HG03139 (cell line): ENCODE data around the gene EPN3.

Experiments used
- ATAC-seq: cut with Tn5 transposase; IDR thresholded peaks from one replicate; pipeline ENCODE4 v1.9.1; 2021; ENCODE audit not compliant: unreplicated experiment

The EPN3 gene

GRCh38 chr17:50565402-50566350, 33.1 kb downstream of the EPN3 start:
- no peak for ATAC-seq

- ATAC-seq = no peak
Observed at GRCh38 chr17:50566886-50567285, 34.4 kb downstream of the EPN3 start.

GRCh38 chr17:50568659-50569058, 36.1 kb downstream of the EPN3 start:
- no peak for ATAC-seq

- ATAC-seq = no peak
Observed at GRCh38 chr17:50569592-50569991, 37.1 kb downstream of the EPN3 start.

GRCh38 chr17:50570032-50570431, 37.5 kb downstream of the EPN3 start:
- ATAC-seq = no peak

- no peak for ATAC-seq
Observed at GRCh38 chr17:50570528-50570927, 38.0 kb downstream of the EPN3 start.

- ATAC-seq = no peak
Observed at GRCh38 chr17:50571681-50572080, 39.1 kb downstream of the EPN3 start.

GRCh38 chr17:50572541-50572940, 40.0 kb downstream of the EPN3 start:
- ATAC-seq = no peak

- no peak for ATAC-seq
Observed at GRCh38 chr17:50573866-50574611, 41.5 kb downstream of the EPN3 start.

- ATAC-seq = no peak
Observed at GRCh38 chr17:50575581-50576210, 43.2 kb downstream of the EPN3 start.

- no peak for ATAC-seq
Observed at GRCh38 chr17:50576864-50577263, 44.3 kb downstream of the EPN3 start.

- ATAC-seq = no peak
Observed at GRCh38 chr17:50577451-50577954, 45.0 kb downstream of the EPN3 start.

GRCh38 chr17:50578173-50578572, 45.6 kb downstream of the EPN3 start:
- ATAC-seq = no peak

GRCh38 chr17:50579399-50579798, 46.9 kb downstream of the EPN3 start:
- no peak for ATAC-seq

GRCh38 chr17:50580646-50581045, 48.1 kb downstream of the EPN3 start:
- ATAC-seq = no peak

- no peak for ATAC-seq
Observed at GRCh38 chr17:50581316-50581715, 48.8 kb downstream of the EPN3 start.

GRCh38 chr17:50582741-50583140, 50.2 kb downstream of the EPN3 start:
- ATAC-seq = no peak

- ATAC-seq = no peak
Observed at GRCh38 chr17:50583641-50584040, 51.1 kb downstream of the EPN3 start.

GRCh38 chr17:50584116-50584515, 51.6 kb downstream of the EPN3 start:
- ATAC-seq = no peak

- ATAC-seq = no peak
Observed at GRCh38 chr17:50584749-50585148, 52.2 kb downstream of the EPN3 start.

- no peak for ATAC-seq
Observed at GRCh38 chr17:50585346-50585745, 52.8 kb downstream of the EPN3 start.
